Activated CD8-positive, alpha-beta memory T cell treated with anti-CD3 and anti-CD28 coated beads, Interleukin-2, amount 10 ng/mL, durations not matched to agents 7 days and 5 days (primary cell): ENCODE results near the gene THBS2. TPM values are rescaled to one million over a fixed set of nuclear protein-coding genes. Genes with fewer than 3 reads are reported as not detected.
"Not testable (repeated sequence)": the region's sequence is repeated elsewhere in the genome, so short reads cannot be mapped to it uniquely, and the experiment has no call there.

Experiments
- ATAC-seq: fragments of 150-1000 bp; cut with Tn5 transposase; one replicate; pipeline ENCODE4 v1.10.0; 2021; ENCODE audit warnings: moderate library complexity
- CTCF ChIA-PET: fragments of 350-600 bp; sonication (Branson Sonifier 250); formaldehyde crosslinking; loops from one replicate; lab custom pipeline; 2021; ENCODE audit warnings: antibody characterized with exemption; lab: Charles Lee
- DNase-seq: peaks from one replicate; pipeline ENCODE4 v3.0.0-alpha.2; 2020
- H3K27ac Mint-ChIP-seq: one replicate; pipeline ENCODE4 v1.8.0; 2021; ENCODE audit warnings: mild to moderate bottlenecking, mixed read lengths
- H3K27me3 Mint-ChIP-seq: one replicate; pipeline ENCODE4 v1.8.0; 2021; ENCODE audit warnings: mixed read lengths
- H3K36me3 Mint-ChIP-seq: one replicate; pipeline ENCODE4 v1.8.0; 2021; ENCODE audit warnings: mild to moderate bottlenecking, mixed read lengths
- H3K4me1 Mint-ChIP-seq: one replicate; pipeline ENCODE4 v1.8.0; 2021; ENCODE audit warnings: mixed read lengths
- H3K4me3 Mint-ChIP-seq: one replicate; pipeline ENCODE4 v1.8.0; 2021; ENCODE audit warnings: mild to moderate bottlenecking, moderate library complexity, mixed read lengths
- H3K9me3 Mint-ChIP-seq: one replicate; pipeline ENCODE4 v1.8.0; 2022; ENCODE audit warnings: low read depth, mixed read lengths
- total RNA-seq, 2 experiments: library from RNA; stranded (reverse); gene quantifications; one replicate each; pipeline ENCODE4 v1.2.3, GENCODE V29; 2021

The THBS2 gene
- total RNA-seq, 2 experiments from 2014 or later: not detected

DNA sequence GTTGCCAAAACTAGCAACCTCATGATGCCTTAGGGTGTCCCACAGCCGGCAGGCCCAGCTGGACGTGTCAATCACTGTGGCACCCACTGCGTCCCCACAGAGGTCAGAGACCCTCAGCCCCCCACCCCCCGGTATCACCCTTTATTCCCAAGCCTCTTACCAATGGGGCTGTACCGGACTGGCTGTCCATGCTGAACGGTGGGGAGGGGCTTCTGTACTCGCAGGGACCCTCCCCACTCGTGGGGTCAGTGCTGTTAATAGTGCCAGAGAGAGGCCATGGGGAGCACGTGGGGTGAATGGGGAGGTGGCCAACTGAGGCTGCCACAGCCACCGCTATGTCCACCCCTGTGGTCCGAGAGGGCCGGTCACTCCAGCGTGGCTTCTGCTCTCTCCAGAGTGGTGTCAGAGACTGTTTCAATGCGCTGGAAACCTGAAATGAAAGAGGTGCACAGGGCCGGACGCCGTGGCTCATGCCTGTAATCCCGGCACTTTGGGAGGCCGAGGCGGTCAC is 68.6 kb downstream of the THBS2 start:
- H3K36me3 Mint-ChIP-seq: no peaks in the 10 kb centered on the region
- CTCF ChIA-PET: interaction anchor here (0.7 kb wide), 1 partner anchor 1329 kb away, joined by 4 read pairs; no protein-coding TSS in a partner anchor
- H3K4me3 Mint-ChIP-seq: no peak overlapping the region
- H3K4me1 Mint-ChIP-seq: peaks cover 32% of the 10 kb centered on the region
- no peaks in the 10 kb centered on the region for H3K9me3 Mint-ChIP-seq
- no peak overlapping the region for H3K27ac Mint-ChIP-seq
- DNase-seq (peak; percentile 19), ATAC-seq (no peak)
- H3K27me3 Mint-ChIP-seq: peaks cover 15% of the 10 kb centered on the region

DNA sequence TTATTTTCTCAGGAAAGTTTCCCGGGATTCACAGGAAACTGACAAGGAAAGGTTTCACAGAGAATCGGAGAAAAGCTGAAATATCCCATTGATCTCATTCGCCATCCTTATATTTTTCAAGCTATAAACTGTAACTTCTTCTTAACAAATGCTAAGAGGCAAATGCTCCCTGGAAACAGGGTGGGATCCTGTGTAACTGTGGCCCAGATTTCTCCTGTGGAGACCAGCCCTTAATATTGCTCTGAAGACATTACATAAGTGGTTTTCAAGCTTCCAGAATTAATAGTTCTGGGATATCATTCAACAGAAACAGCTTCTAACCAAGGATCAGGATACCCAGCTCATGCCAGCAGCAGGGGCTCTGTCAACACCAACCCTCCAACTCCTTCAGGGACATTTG is 69.2 kb downstream of the THBS2 start:
- Mint-ChIP-seq H3K4me3 (no peak overlapping the region), H3K36me3 (no peaks in the 10 kb centered on the region), H3K27me3 (peaks cover 17% of the 10 kb centered on the region), H3K9me3 (no peaks in the 10 kb centered on the region), H3K4me1 (peaks cover 30% of the 10 kb centered on the region), H3K27ac (no peak overlapping the region)
- CTCF ChIA-PET: no interaction called here
- ATAC-seq (no peak), DNase-seq (peak; percentile 11)

DNA sequence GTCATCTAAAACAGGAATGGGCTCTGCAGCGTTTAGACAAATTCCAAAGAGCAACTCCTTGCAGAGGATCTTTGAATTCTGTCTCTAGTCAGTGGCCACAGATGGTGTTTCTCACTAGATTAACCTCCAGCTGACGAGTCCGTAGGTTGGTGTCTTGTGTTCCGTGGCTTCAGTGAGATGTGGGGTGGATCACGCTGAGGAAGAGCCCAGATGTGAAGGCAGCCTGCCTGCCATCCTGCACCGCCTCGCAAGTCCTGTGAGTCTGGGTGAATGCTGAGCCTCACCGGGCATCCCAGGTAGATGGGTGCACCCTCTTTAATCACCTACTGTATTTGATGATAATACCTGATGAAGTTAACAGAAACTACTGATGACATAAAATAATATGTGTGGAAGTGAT is 70.4 kb downstream of the THBS2 start:
- H3K4me3 Mint-ChIP-seq: no peak overlapping the region
- no peaks in the 10 kb centered on the region for H3K36me3 Mint-ChIP-seq
- CTCF ChIA-PET: no interaction called here
- peaks cover 22% of the 10 kb centered on the region for H3K27me3 Mint-ChIP-seq
- DNase-seq: peak; percentile 25
- no peak for ATAC-seq
- no peak overlapping the region for H3K27ac Mint-ChIP-seq
- peaks cover 18% of the 10 kb centered on the region for H3K4me1 Mint-ChIP-seq
- no peaks in the 10 kb centered on the region for H3K9me3 Mint-ChIP-seq

DNA sequence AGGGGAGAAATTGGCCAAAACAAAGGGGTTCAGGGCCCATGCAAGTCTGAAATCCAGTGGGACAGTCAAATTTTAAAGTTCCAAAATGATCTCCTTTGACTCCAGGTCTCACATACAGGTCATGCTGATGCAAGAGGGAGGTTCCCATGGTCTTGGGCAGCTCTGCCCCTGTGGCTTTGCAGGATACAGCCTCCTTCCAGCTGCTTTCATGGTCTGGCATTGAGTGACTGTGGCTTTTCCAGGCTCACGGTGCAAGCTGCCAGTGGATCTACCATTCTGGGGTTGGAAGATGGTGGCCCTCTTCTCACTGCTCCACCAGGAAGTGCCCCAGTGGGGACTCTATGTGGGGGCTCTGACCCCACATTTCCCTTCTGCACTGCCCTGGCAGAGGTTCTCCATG is 73.8 kb downstream of the THBS2 start:
- H3K4me3 Mint-ChIP-seq, DNase-seq, H3K9me3 Mint-ChIP-seq, ATAC-seq, H3K4me1 Mint-ChIP-seq, H3K36me3 Mint-ChIP-seq, H3K27ac Mint-ChIP-seq, CTCF ChIA-PET: not testable (repeated sequence)
- peaks cover 35% of the 10 kb centered on the region for H3K27me3 Mint-ChIP-seq

DNA sequence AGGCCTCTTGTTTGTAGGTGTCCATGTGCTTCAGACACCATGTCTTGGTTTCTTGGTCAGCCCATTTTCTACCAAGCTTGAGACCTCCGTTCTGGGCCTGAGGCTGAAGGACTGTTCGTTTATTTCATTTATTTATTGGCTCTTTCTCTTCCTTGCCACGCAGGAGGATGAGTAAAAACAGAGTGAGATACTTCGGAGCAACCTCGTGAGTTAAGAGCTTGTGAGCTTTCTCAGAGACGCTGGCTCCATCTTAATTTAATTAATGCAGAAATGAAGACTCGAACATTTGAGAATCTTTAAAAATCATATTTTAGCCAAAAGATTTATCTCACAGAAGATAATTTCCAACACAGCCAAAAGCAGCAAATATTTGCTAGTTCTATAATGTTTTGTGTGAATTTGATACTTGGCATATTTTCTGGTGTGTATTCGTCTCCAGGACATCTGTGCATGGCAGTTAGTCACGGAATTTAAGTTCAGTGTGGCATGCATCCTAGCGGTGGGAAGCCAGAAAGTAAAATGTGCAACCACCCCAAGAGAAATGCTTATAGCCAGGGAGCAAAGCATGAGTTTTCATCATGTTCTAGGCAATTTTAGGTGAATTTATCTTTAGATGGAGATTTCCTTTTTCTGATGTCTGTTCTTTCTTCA is 76.0 kb downstream of the THBS2 start:
- H3K9me3 Mint-ChIP-seq: no peaks in the 10 kb centered on the region
- CTCF ChIA-PET: no interaction called here
- no peak overlapping the region for H3K27ac Mint-ChIP-seq
- peaks cover 35% of the 10 kb centered on the region for H3K27me3 Mint-ChIP-seq
- no peak overlapping the region for H3K4me3 Mint-ChIP-seq
- H3K36me3 Mint-ChIP-seq: no peaks in the 10 kb centered on the region
- no peaks in the 10 kb centered on the region for H3K4me1 Mint-ChIP-seq
- no peak for ATAC-seq
- no peak for DNase-seq

DNA sequence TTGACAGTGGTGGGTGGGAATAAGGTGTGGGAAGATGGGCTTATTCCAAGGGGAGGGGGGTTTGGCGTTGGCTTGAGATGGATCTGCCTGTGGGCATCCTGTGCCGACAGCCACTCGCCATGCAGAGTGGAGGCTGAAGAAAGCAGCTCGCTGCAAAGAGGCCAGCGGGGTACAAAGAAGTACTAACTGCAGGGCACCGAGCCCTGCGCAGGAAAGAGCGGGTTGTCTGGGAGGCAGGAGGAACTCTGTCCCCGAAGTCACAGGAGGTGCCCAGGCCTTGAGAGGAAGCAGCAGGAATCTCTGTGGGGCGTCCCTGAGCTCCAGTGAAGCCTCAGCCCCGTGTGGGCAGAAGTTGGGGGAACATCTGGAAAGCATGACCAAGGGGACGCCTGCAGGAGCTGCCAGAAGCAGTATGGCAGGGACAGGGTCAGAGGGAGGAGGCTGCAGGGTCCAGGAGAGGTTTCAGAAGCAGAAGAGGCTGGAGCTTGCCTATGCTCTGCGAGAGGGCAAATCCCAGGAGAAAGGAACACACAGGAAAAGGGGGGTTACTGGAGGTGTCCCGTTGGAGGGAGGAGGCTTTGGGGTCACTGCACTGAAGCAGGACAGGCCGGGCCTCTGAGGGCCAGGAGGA is 77.2 kb downstream of the THBS2 start:
- no peaks in the 10 kb centered on the region for H3K36me3 Mint-ChIP-seq
- no peaks in the 10 kb centered on the region for H3K9me3 Mint-ChIP-seq
- no peak overlapping the region for H3K4me3 Mint-ChIP-seq
- ATAC-seq: no peak
- H3K4me1 Mint-ChIP-seq: no peaks in the 10 kb centered on the region
- no peak overlapping the region for H3K27ac Mint-ChIP-seq
- DNase-seq: no peak
- CTCF ChIA-PET: interaction anchor here (1.6 kb wide), 1 partner anchor 12 kb away, joined by 3 read pairs; no protein-coding TSS in a partner anchor
- H3K27me3 Mint-ChIP-seq: peaks cover 35% of the 10 kb centered on the region

GRCh38 chr6:169175360-169175887 is 78.2 kb downstream of the THBS2 start:
- DNase-seq (no peak), ATAC-seq (no peak)
- no peaks in the 10 kb centered on the region for H3K36me3 Mint-ChIP-seq
- no peak overlapping the region for H3K27ac Mint-ChIP-seq
- no peaks in the 10 kb centered on the region for H3K9me3 Mint-ChIP-seq
- no peak overlapping the region for H3K4me3 Mint-ChIP-seq
- H3K27me3 Mint-ChIP-seq: peaks cover 26% of the 10 kb centered on the region
- no peaks in the 10 kb centered on the region for H3K4me1 Mint-ChIP-seq
- CTCF ChIA-PET: interaction anchor here (1.6 kb wide), 1 partner anchor 13 kb away, joined by 3 read pairs; no protein-coding TSS in a partner anchor

DNA sequence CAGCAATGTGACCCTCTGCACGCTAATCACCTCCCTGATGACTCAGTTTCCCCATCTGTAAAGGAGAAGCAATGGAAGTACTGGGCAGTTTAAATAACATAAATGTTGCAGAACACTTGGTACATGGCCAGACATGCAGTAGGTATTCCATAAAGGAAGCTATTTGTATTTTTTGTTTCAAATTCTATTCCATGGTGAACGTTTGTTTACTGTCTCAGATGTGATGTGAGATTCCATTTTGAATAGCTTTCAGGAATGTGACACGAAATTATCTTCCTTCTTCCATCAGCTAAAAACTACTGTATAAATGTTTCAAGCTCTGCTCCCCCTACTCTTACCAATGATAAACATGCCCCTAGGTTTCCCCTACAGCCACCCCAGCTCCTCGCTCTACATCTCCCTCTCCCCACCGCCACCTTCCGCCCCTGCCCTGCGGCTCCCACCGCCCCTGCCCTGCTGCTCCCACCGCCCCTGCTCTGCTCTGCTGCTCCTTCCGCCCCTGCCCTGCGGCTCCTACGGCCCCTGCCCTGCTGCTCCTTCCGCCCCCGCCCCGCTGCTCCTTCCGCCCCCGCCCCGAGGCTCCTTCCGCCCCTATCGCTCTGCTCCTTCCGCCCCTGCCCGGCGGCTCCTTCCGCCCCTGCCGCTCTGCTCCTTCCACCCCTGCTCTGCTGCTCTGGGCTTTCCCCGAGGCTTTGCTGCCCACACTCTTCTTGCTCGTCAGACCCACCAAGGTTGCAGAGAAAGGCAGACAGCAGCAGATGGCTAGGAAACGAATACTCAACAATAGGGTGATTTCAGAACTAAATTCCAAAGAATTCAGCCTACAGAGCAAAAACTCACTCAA is 78.9 kb downstream of the THBS2 start:
- CTCF ChIA-PET: no interaction called here
- ATAC-seq (no peak), DNase-seq (no peak)
- H3K9me3 Mint-ChIP-seq: no peaks in the 10 kb centered on the region
- no peaks in the 10 kb centered on the region for H3K4me1 Mint-ChIP-seq
- no peak overlapping the region for H3K4me3 Mint-ChIP-seq
- H3K27me3 Mint-ChIP-seq: peaks cover 23% of the 10 kb centered on the region
- no peaks in the 10 kb centered on the region for H3K36me3 Mint-ChIP-seq
- H3K27ac Mint-ChIP-seq: no peak overlapping the region

GRCh38 chr6:169173532-169174268 is 79.9 kb downstream of the THBS2 start:
- H3K27ac Mint-ChIP-seq: no peak overlapping the region
- DNase-seq (no peak), ATAC-seq (no peak)
- H3K36me3 Mint-ChIP-seq: no peaks in the 10 kb centered on the region
- H3K9me3 Mint-ChIP-seq: no peaks in the 10 kb centered on the region
- H3K4me1 Mint-ChIP-seq: no peaks in the 10 kb centered on the region
- H3K27me3 Mint-ChIP-seq: peaks cover 17% of the 10 kb centered on the region
- CTCF ChIA-PET: no interaction called here
- no peak overlapping the region for H3K4me3 Mint-ChIP-seq

GRCh38 chr6:169172946-169173345 is 80.7 kb downstream of the THBS2 start:
- peaks cover 11% of the 10 kb centered on the region for H3K27me3 Mint-ChIP-seq
- no peak for ATAC-seq
- H3K4me1 Mint-ChIP-seq: no peaks in the 10 kb centered on the region
- DNase-seq: no peak
- CTCF ChIA-PET: no interaction called here
- H3K36me3 Mint-ChIP-seq: no peaks in the 10 kb centered on the region
- no peak overlapping the region for H3K4me3 Mint-ChIP-seq
- H3K27ac Mint-ChIP-seq: no peak overlapping the region
- no peaks in the 10 kb centered on the region for H3K9me3 Mint-ChIP-seq

GRCh38 chr6:169172456-169172855 is 81.2 kb downstream of the THBS2 start:
- Mint-ChIP-seq H3K9me3 (no peaks in the 10 kb centered on the region), H3K27ac (no peak overlapping the region), H3K27me3 (peaks cover 7% of the 10 kb centered on the region), H3K4me1 (no peaks in the 10 kb centered on the region), H3K4me3 (no peak overlapping the region), H3K36me3 (no peaks in the 10 kb centered on the region)
- no peak for ATAC-seq
- no peak for DNase-seq
- CTCF ChIA-PET: no interaction called here

- Mint-ChIP-seq H3K4me1 (no peaks in the 10 kb centered on the region), H3K4me3 (no peak overlapping the region), H3K9me3 (no peaks in the 10 kb centered on the region), H3K27me3 (peaks cover 3% of the 10 kb centered on the region), H3K27ac (no peak overlapping the region), H3K36me3 (no peaks in the 10 kb centered on the region)
- no peak for ATAC-seq
- DNase-seq: no peak
- CTCF ChIA-PET: no interaction called here
Observed at GRCh38 chr6:169171951-169172350, 81.7 kb downstream of the THBS2 start.

DNA sequence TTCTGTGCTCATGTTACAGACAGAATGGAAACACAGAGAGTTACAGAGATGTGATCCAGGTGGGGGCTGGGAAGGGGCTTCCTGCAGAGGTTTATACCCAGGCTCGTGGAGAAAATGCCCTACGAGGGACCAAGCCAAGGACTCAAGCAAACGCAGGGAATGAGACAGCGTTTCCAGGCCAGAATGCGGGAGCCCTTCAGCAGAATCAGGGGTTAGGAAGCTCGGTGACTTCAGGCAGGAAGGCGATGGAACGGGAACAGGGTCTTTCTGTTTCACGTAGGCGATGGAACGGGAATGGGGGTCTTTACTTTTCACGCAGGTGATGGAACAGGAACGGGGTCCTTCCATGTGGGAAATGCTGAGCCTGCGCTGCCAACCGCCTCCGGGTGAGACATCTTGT is 82.6 kb downstream of the THBS2 start:
- DNase-seq (peak; percentile 15), ATAC-seq (no peak)
- Mint-ChIP-seq H3K4me3 (no peak overlapping the region), H3K9me3 (no peaks in the 10 kb centered on the region), H3K27me3 (peaks cover 2% of the 10 kb centered on the region), H3K27ac (no peak overlapping the region), H3K4me1 (no peaks in the 10 kb centered on the region), H3K36me3 (no peaks in the 10 kb centered on the region)
- CTCF ChIA-PET: no interaction called here
